ENCODE data around the gene KLK13. TPM values are rescaled to one million over a fixed set of nuclear protein-coding genes. Genes with fewer than 3 reads are reported as not detected.

Gene KLK13
- total RNA-seq, 1 experiment from 2014 or later, result not detected

DNA sequence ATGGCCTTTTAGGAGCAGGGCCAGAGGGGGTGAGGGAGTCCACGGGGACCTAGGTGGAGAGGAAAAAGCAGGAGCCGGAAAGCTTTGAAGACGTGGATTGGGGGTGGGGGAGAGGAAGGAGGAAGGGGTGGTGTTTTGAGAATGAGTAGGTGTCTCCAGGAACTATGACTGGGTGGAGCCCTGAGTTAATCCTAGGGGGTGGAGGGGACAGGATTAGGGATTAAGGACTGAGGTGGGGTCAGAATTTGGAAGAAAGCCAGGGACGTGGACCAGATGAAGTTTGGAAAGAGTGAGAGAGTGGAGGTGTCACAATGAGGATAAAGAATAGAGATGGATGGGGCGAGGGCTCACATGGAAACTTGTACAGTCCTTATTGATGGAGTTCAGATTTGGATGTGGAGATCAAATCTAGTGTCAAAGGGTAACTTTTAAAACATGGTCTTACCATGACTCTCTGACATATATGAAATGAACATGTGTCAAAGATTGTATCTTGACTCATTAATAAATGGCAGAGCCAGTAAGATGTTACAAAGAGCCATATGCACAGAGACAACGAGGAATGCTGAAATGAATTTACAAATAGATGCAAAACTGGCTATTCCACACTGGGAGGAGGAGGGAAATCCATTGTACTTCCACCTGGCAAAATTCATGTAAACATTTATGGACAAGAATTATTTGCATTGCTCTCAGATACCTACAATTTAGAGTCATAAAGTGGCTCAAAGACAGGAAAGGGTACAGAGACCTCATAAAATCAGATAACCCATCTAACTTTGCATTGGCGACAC, 1.7 kb upstream of the KLK13 start:
- DNase-seq (ENCODE audit: extremely low read depth, low read depth), result no peak

DNA sequence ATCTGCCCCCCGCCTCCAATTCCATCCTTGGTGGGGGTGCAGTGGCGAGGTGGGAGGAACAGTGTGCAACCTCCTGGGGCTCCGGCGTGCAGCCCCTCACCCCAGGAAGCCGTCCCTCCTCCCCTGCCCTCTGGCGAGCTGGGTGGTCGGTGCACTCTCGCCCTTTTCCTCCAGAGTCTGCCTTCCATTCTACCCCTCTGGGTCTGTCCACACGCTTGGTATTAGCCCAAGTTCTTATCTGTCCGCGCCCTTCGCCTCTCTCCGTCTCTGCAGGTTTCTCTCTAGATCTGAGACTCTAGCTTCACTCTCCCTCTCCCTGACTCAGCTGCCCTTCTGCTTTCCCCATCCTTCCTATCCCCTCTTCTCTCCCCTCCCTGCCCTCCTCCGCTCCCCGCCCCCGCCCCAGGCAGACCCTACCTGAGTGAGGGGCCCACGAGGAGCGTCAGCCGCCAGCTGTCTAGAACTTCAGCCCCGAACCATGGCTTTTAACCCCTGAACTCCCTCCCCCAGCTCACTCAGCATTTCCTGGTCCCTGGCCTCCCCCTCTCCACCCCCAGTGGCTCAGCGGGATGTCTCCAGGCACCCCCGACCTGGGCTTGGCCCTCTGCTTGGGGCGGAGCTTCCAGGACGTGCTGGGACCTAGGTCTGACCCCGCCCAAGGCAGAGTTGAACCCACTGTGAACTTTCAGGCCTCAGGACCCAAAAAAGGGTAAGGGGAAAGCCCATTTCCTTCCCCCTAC, 499 bp upstream of the KLK13 start:
- no peak for DNase-seq (ENCODE audit: extremely low read depth, low read depth)

DNA sequence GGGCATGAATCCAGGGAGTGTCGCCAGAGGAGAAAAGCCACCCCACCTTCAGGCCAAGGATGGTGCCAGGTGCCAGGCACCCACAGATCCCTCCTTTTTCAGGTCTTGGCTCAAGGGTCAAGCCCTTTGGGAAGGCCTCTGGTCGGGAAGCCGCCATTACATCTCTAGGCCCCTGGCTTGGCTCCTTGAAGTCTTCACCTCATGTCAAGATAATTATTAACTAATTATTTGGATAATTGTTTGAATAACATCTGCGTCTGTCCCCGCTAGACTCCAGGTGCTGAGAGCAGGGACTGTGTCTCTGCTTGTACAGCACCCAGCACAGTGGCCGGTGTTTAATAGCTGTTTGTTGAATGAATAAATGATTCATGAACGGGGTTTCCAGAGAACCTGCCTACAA, 1.2 kb downstream of the KLK13 start:
- no peak for DNase-seq (ENCODE audit: extremely low read depth, low read depth)

DNA sequence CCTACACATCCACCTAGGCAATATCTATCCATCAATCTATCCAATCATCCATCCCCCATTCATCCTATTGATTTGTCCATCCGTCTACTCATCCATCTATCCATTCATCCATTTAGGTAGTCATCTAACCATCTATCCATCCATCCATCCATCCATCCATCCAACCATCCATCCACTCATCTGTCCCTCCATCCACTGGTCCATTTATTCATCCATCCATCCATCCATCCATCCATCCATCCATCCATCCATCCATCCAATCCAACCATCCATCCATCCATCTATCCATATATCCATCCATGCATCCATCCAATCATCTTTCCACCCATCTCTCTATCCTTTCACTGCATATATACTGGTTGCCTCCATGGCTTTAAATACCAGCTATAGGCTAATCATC, 3.9 kb downstream of the KLK13 start:
- no peak for DNase-seq (ENCODE audit: extremely low read depth, low read depth)

DNA sequence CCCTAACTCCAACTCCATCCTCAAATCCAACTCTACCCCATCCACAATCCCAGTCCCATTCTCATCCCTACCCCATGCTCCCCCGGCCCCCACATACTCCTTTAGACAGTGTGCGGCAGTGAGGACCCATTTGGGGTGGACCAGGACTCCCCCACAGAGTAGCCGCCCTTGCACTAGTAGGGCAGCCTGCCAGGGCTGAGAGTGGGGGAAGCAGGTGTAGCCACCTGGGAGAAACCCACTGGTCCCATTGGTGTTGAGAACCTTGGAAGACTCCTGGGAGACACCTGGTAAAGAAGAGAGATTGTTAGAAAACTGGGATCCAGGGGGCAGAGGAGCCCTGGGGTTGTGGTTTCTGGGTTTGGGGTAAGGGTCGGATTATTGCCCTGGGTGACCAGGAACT, 4.6 kb downstream of the KLK13 start:
- DNase-seq (ENCODE audit: extremely low read depth, low read depth), result no peak

DNA sequence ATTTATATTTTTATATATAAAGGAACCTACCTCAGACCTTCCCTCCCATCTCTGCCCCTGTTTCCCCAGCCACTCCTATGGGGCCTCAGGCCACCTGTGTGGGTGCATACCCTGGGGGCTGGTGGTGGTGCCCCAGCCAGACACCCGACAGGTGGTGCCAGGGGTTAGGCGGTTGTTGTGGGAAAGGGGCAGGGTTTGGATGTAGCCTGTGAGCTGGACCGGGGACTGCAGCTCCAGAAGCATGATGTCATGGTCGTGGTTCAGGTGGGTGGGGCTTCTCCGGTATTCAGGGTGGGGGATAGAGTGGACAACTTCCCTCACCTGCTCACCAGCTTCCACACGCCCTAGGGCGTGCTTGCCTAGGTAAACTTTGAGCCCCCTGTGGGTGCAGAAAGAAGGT, 5.2 kb downstream of the KLK13 start:
- no peak for DNase-seq (ENCODE audit: extremely low read depth, low read depth)

DNA sequence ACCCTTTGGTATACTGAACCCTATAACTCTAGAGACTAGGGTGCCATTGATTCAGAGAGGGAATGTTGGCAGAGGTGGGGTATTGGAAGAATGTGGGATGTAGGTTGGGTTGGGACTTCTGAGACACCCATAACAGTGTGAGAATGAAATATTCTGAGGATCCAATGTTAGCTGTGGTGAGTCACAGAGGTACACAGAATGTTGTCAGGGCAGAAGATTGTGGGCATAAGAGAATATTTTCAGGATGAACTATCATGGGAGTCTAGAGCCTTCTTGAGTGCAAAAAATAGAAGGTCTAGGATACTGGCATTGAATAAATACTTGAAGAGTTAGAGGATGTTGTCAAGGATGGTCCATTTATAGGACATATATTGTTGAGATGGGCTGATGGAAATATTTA, 9.0 kb downstream of the KLK13 start:
- no peak for DNase-seq (ENCODE audit: extremely low read depth, low read depth)

DNA sequence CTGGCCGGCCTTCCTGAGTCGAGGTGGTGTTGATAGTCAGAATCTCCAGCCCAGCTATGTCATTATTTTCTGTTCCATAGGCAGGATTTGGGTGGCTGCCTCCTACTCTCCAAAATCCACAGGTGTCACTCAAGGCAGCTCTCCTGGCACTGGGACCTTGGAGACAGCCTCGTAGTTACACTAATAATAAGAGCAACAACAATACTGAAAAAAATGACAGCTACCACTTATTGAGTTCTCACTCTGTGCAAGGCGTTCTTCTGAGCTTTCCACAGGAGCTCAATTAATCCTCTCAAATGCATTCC, 17.9 kb downstream of the KLK13 start:
- DNase-seq (ENCODE audit: extremely low read depth, low read depth), result no peak

DNA sequence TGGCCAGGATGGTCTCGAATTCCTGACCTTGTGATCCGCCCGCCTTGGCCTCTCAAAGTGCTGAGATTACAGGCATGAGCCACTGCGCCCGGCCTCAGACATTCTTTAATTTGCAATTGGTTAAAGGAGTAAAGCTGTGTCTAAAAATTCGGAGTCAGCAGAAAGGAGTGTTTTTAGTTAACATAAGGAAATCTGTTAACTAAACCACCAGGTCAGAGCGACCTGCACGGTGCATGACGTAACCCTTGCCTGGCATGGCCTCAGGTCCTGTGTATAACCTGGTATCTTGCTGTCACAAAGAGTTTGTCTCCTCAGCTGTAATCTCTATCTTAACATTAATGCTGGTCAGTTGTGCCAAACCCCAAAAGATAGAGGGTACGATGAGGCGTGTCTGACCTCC, 20.6 kb downstream of the KLK13 start:
- no peak for DNase-seq (ENCODE audit: extremely low read depth, low read depth)

DNA sequence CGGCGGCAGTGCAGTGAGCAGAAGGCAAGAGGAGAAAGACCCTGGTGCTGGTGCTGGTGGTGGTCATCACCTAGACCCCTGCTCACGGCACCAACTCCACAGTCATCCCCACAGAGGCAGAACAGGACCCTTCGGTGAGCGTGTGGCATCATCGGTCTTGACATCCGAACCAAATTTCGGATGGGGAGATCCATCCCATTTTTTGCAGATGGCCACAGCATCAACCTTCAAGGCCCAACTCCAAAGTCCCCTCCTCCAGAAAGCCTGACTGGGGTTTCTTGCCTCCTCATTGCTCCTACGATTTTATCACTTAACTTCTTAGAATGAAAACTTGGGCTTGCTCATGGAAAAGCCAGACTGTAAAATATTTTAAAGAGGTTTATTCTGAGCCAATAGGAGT, 21.4 kb downstream of the KLK13 start:
- no peak for DNase-seq (ENCODE audit: extremely low read depth, low read depth)

DNA sequence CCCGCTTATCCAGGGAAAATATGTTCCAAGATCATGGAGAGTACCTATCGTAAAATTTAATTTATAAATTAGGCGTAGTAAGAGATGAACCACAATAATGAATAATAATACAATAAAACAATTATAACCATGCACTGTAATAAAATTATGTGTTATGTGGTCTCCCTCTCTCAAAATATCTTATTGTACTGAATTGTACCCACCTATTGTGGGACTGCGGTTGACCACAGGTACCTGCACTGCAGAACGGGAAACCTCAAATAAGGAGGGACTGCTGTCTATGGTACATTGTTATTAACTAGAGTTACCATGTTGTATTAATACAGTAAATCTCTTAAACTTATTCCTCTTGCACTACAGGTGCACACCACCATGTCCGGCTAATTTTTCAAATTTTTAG, 24.7 kb downstream of the KLK13 start:
- DNase-seq (ENCODE audit: extremely low read depth, low read depth), result no peak

DNA sequence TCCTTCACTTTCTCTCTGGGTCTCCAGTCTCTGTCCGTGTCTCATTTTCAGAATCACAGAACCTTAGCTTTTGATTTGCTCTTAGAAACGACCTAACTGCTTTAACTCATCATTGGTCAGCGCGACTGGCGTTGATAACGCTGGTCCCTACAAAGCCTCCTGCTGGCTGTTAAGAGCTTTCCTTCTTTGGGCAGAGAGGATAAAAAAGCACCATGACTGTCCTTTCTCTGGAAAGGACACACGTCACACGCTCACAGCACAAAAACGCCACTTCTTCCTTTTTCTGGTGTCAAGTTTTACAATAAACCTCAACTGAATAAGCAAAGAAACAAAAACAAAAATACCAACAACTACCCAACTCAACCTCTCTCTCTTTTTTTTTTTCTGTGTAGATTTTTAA, 28.4 kb downstream of the KLK13 start:
- no peak for DNase-seq (ENCODE audit: extremely low read depth, low read depth)

DNA sequence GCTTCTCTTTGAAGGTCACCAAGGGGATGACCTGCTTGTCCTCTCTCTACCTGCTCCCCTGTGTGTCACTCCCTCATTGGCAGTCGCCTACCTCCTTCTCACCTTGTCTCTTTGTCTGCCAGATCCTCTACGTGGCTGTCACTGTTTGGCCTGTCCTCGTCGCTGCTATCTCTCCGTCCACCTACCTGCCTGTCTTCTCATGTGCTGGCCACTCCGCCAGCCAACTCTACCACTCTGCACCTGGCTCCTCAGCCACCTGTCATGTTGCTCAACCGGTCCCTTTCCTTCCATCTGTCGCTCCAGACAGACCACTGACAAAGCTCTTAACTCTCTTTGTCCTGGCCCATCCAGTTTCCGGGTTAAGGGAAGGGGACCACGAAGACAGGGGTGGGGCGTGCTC, 30.2 kb downstream of the KLK13 start, which contains the start of gene KLK12:
KLK12 (minus strand) TSS at position 299 of the 400 bp plus-strand sequence. CDS start 381 bp downstream, outside the sequence.
- no peak for DNase-seq (ENCODE audit: extremely low read depth, low read depth)

DNA sequence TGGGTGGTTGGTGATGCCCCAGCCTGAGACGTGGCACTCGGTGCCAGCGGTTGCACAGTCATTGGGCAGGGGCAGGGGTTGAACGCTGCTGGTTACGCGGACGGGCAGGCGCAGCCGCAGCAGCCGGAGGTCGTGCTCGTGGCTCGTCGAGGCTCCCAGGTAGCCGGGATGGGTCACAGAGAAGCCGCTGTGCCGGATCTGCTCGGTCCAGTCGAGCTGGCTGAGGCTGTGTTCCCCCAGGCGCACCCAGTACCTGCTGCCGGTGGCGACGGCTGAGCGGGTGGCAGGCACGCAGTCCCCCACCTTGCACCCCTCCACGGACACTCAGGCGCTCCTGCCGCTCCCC, 33.0 kb downstream of the KLK13 start:
- DNase-seq (ENCODE audit: extremely low read depth, low read depth), result no peak

DNA sequence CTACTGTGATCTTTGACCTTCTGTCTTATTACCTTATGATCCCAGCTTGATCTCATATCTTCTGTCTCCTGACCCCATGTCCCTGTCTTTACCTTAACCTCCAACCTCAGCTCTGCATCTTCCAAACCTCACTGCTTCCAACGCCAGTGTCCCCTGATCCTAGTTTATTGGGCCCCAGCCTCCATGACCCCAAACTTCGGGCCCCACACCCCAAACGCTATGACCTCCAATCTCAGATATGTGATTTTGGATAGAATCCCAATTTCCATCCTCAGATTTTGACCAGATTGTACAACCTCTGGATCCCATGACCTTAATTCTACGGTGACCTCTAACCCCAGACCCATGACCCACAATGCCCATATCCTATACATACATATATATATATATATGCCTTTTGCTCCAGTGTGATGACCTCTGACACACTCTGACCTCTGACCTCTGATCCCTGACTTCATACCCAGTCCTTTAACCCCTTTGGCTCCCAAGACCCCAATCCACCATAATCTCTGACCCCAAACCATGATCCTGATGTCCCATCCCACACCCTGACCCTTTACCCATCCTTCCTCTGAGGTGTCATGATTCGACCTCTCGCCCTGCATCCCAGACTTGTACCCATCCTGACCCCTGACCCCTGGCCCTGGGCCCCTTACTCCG, 33.5 kb downstream of the KLK13 start:
- DNase-seq (ENCODE audit: extremely low read depth, low read depth), result no peak

DNA sequence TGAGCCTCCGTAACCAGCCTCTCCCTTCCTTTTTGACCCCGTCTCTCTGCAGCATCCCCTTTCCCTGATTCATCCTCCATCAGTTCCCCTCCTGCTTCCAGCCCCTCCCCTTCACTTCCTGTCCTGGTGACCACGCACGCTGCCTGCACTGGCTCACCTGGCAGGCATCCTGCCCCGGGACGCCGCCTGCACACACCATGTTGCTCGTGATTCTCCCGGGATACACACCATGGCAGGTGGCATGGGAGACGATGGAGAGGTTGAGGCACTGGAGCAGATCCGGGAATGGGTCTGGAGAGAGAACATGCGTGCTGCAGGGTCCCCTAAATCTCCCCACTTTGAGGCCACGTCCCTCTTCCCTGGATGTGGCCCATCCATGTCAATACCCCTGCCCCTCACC, 34.3 kb downstream of the KLK13 start:
- DNase-seq (ENCODE audit: extremely low read depth, low read depth), result no peak

DNA sequence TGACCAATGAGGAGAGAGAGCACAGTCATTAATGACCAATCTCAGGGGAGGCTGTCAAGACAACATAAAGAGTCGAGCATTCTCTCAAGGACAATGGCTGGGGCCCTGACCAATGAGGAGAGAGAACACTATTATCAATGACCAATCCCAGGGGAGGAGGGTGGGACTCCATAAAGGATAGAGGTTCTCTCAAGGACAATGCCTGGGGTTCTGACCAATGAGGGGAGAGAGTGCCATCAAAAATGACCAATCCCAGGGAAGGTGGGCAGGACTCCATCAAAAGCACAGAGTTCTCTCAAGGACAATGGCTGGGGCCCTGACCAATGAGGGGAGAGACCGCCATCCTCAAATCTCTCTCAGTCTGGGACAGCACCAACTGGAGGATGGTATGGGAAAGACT, 35.2 kb downstream of the KLK13 start:
- no peak for DNase-seq (ENCODE audit: extremely low read depth, low read depth)

DNA sequence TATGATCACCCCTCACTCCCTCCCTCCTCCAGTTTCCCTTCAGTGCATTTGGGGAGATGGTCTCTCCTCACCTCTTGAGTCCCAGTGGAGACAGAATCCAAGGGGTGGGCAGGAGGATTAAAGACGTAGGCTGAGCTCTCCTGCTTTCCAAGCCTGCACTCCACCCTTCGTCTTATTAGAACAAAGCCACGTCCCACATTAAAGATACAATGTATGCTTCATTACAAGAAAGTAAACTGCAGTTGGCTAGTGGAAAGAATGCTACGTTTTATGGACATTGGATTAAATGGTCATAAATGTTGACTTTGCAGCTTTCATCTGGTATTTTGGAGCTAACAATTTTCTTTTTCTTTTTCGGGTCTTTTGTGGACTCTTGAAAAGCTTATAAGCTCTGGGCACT, 37.0 kb downstream of the KLK13 start:
- DNase-seq (ENCODE audit: extremely low read depth, low read depth), result no peak

DNA sequence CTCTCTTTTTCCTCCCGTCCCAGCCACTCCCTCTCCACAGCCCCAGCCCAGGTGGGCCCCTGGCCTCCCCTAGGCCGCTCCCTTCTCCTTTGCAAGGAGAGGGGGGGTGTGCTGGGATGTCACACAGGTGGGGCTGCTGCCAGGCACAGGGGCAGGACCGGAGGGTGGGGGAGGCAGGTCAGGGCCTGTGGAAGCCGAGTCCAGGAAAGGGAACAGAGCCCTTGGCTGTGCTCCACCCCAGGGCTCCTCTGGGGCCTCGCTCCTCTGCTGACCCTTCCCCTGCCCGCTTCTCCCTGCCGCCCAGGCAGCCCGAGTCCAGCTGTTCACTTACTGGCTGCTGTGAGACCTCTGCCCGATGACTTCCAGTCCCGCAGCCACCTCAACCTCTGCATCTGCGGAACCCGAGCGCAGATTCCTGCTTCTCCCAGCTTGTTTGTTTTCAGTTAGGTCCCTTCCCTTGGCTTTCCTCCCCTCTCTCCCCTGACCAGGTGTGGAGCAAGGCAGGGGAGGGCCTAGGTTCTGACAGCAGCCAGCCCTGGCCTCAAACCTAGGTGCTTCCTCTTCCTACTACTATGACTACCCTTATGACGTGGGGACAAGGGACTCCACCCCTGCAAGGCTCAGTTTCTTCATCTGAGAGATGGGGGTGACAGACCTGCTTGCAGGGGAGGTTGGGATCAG, 37.6 kb downstream of the KLK13 start:
- no peak for DNase-seq (ENCODE audit: extremely low read depth, low read depth)

DNA sequence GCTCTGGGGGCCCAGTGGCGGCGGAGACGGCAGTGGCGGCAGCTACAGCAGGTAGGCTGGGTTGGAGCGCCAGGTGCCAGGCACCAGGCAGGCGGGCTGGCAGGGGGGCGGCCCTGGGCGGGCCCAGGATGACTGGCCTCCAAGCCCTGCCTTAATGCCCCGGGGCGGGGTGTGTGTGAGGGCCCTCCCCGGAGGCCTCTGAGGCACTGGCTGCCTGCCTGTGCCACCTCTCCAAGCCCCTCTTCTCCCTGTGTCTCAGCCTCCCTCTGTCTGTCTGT, 38.4 kb downstream of the KLK13 start, which contains the start of gene KLK11:
KLK11 (minus strand) TSS at position 63 of the 278 bp plus-strand sequence. CDS start 985 bp downstream, outside the sequence.
- DNase-seq (ENCODE audit: extremely low read depth, low read depth), result no peak

DNA sequence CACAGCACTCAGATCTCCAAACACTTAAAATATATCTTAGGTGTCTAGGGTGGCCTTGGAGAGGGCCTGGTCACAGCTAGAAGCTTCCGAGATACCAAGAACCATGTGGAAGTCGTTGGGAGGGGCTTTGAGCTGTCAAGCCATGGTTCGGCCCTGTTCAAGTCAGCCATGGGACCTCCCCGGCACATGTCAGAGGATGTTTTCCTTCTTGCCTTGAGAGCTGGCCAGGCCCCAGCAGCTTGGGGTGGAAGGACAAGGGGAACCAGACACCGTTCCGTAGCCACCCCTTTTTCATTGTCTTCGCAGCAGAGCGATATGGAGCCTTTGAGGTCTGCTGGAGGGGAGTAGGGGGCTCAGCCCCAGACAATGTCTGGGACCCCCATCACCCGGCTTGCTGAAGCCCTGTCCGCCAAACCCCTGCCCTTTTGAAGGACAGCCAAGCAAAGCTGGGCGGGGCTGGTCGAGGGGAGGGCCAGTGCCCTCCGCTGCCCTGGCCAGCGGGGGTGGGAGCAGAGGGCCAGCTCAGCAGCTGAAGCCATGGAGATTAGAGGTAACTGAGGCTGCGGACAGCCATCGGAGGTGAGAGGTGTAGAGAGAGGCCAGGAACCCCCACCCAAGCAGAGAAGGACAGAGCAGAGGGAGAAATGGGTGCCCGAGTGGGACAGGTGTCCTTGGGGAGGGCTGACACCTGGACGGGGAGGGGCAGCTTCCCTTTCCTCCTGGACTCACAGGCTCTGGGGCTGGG, 38.9 kb downstream of the KLK13 start:
- DNase-seq (ENCODE audit: extremely low read depth, low read depth), result no peak

All from NCI-H460 (cell line).